Activated CD4-positive, alpha-beta T cell treated with anti-CD3 and anti-CD28 coated beads for 36 hours (primary cell): Measurements from ENCODE around the gene MBD5. TPM values are rescaled to one million over a fixed set of nuclear protein-coding genes. Genes with fewer than 3 reads are reported as not detected.

ENCODE experiments used
- ATAC-seq: fragments of 200-7000 bp; cut with Tn5 transposase; one replicate; pipeline ENCODE4 v1.10.0; 2021; ENCODE audit warnings: mild to moderate bottlenecking, moderate library complexity
- CTCF ChIA-PET: fragments of 350-600 bp; sonication (Branson Sonifier 250); formaldehyde crosslinking; loops from one replicate; lab custom pipeline; 2021; ENCODE audit warnings: antibody characterized with exemption; lab: Charles Lee
- POLR2A ChIA-PET: fragments of 350-600 bp; sonication (Branson Sonifier 250); formaldehyde crosslinking; loops from one replicate; lab custom pipeline; 2021; ENCODE audit warnings: antibody characterized with exemption, inconsistent platforms; lab: Charles Lee
- DNase-seq: peaks from one replicate; pipeline ENCODE4 v3.0.0-alpha.2; 2020
- H3K27ac Mint-ChIP-seq: one replicate; pipeline ENCODE4 v1.8.0; 2021; ENCODE audit warnings: mixed read lengths
- H3K27me3 Mint-ChIP-seq: one replicate; pipeline ENCODE4 v1.8.0; 2021; ENCODE audit warnings: mixed read lengths
- H3K36me3 Mint-ChIP-seq: one replicate; pipeline ENCODE4 v1.8.0; 2021; ENCODE audit warnings: low read depth, mixed read lengths
- H3K4me1 Mint-ChIP-seq: one replicate; pipeline ENCODE4 v1.8.0; 2021; ENCODE audit warnings: mixed read lengths
- H3K4me3 Mint-ChIP-seq: one replicate; pipeline ENCODE4 v1.8.0; 2021; ENCODE audit warnings: mild to moderate bottlenecking, moderate library complexity, mixed read lengths
- H3K9me3 Mint-ChIP-seq: one replicate; pipeline ENCODE4 v1.8.0; 2021; ENCODE audit warnings: low read depth, mixed read lengths
- intact Hi-C, 2 experiments: fragments of 100-400 bp; cut with DNase I in 1 of 2; cut with micrococcal nuclease in 1 of 2; formaldehyde crosslinking; loops; one replicate each; pipeline versions ENCODE4 v1.14.2 to v1.15.1; 2022 to 2024; cut with DNase I, micrococcal nuclease
- total RNA-seq, 2 experiments: library from RNA; stranded (reverse); gene quantifications; one replicate each; pipeline ENCODE4 v1.2.3, GENCODE V29; 2021

The MBD5 gene
- total RNA-seq, 2 experiments from 2014 or later: 20.1 to 26.5 TPM

DNA sequence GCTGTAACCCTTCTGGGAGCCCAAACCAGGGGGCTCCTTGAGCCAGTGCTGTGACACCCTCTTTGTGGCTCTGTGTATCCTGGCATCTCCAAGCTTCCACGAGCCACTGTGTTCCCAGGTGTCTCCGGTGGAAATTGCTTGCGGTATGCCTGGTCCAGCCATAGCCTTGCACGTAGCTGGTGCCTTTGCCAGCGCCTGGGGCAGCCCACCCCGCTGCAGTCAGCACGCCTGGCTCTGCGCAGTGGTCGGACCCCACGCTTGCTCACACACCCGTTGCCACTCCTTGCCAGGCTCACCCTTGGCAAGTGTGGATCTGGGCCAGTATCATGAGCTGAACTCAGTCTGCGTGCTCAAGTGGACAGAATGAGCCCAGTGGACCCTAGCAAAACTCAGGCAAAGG is 152.3 kb downstream of the MBD5 start:
- ChIA-PET POLR2A (no interaction called here), CTCF (interaction anchor here (1.0 kb wide), 1 partner anchor 12 kb away, joined by 3 read pairs; no protein-coding TSS in a partner anchor)
- H3K4me1 Mint-ChIP-seq: no peaks in the 10 kb centered on the region
- DNase-seq: no peak
- peaks cover 8% of the 10 kb centered on the region for H3K36me3 Mint-ChIP-seq
- no peaks in the 10 kb centered on the region for H3K27me3 Mint-ChIP-seq
- H3K27ac Mint-ChIP-seq: no peak overlapping the region
- no peak for ATAC-seq
- intact Hi-C loops: no loop called here
- H3K9me3 Mint-ChIP-seq: peaks cover 6% of the 10 kb centered on the region
- H3K4me3 Mint-ChIP-seq: no peak overlapping the region

GRCh38 chr2:148177559-148177958 is 156.7 kb downstream of the MBD5 start:
- H3K9me3 Mint-ChIP-seq: no peaks in the 10 kb centered on the region
- H3K4me3 Mint-ChIP-seq: no peak overlapping the region
- ChIA-PET CTCF (interaction anchor here (0.9 to 1.1 kb wide), 2 partner anchors 21 to 70 kb away, joined by 3 read pairs; no protein-coding TSS in a partner anchor), POLR2A (no interaction called here)
- peaks cover 11% of the 10 kb centered on the region for H3K36me3 Mint-ChIP-seq
- H3K27ac Mint-ChIP-seq: no peak overlapping the region
- intact Hi-C loops: no loop called here
- H3K27me3 Mint-ChIP-seq: no peaks in the 10 kb centered on the region
- ATAC-seq: no peak
- DNase-seq: no peak
- no peaks in the 10 kb centered on the region for H3K4me1 Mint-ChIP-seq

DNA sequence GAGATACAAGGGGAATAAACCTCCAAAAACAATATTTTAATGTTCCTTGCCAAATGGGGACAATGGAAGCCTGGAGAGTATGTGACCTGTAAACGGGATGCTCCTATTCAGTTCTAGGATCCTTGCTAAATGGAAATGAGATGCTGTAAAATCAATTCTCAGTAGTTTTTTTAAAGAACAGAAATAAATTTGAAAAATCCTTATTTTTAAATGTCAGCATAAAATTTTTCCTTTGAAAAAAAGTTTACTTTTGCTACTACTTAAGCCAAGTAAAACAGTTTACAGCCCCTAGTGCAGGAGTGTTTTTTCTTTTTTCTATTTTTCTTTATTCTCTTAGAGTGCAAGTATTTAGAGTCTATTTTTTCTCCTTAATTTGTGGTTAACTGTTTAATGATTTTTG is 158.8 kb downstream of the MBD5 start:
- Mint-ChIP-seq H3K36me3 (peaks cover 14% of the 10 kb centered on the region), H3K9me3 (no peaks in the 10 kb centered on the region), H3K4me3 (no peak overlapping the region), H3K27me3 (no peaks in the 10 kb centered on the region), H3K4me1 (no peaks in the 10 kb centered on the region), H3K27ac (no peak overlapping the region)
- ChIA-PET CTCF (no interaction called here), POLR2A (no interaction called here)
- ATAC-seq (no peak), DNase-seq (no peak)
- intact Hi-C loops: no loop called here

DNA sequence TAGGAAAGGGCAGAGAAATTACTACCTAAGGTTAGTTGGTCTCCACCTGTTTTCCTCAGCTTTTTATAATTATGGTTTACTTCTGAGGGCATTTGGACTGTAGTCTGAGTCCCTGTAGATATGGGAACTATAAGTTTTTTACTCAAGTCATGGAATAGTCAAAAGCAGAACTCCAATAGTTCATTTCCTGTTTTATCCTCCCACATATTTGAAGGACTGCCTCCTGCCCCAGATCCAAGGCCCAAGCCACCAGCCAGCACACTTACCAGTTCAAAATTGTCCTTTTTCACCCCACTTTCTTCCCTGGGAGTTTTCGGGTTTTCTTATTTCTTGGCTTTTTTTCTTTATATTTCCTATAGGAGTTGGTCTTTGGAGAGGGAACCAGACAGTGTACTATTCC is 164.1 kb downstream of the MBD5 start:
- POLR2A ChIA-PET: no interaction called here
- no peak for DNase-seq
- Mint-ChIP-seq H3K36me3 (peaks cover 28% of the 10 kb centered on the region), H3K9me3 (no peaks in the 10 kb centered on the region), H3K4me3 (no peak overlapping the region), H3K27ac (no peak overlapping the region), H3K4me1 (no peaks in the 10 kb centered on the region), H3K27me3 (no peaks in the 10 kb centered on the region)
- intact Hi-C loops: no loop called here
- CTCF ChIA-PET: interaction anchor here (1.0 to 1.3 kb wide), 2 partner anchors 11 to 150 kb away, joined by 3 read pairs; no protein-coding TSS in a partner anchor
- no peak for ATAC-seq

DNA sequence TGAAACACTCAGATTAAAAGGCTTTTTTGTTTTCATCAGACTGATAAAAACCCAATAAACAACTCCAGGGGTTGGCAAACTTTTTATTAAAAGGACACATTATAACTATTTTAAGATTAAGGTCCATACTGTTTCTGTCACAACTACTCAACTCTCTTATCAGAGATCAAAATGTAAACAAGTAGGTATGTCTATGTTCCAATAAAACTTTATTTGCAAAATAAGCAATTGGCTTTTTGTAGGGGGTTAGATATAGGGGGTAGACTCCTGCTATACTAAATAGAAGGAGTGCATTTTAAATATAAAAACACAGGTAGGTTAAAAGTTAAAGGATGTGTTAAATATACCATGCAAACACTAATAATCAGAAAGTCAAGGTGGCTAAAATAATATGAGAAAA is 174.0 kb downstream of the MBD5 start:
- intact Hi-C loops: no loop called here
- ChIA-PET POLR2A (no interaction called here), CTCF (no interaction called here)
- Mint-ChIP-seq H3K4me1 (no peaks in the 10 kb centered on the region), H3K36me3 (peaks cover 2% of the 10 kb centered on the region), H3K27ac (no peak overlapping the region), H3K9me3 (no peaks in the 10 kb centered on the region), H3K27me3 (no peaks in the 10 kb centered on the region), H3K4me3 (no peak overlapping the region)
- ATAC-seq (no peak), DNase-seq (no peak)

- Mint-ChIP-seq H3K27me3 (no peaks in the 10 kb centered on the region), H3K4me3 (no peak overlapping the region), H3K36me3 (peaks cover 2% of the 10 kb centered on the region), H3K4me1 (no peaks in the 10 kb centered on the region), H3K9me3 (no peaks in the 10 kb centered on the region), H3K27ac (no peak overlapping the region)
- ATAC-seq (peak; percentile 84), DNase-seq (peak; percentile 70)
- POLR2A ChIA-PET: no interaction called here
- intact Hi-C loops: loop anchor here (1.0 to 10.0 kb wide), 4 partner anchors 211 to 793 kb away; no protein-coding TSS in a partner anchor
- CTCF ChIA-PET: interaction anchor here (0.5 to 1.3 kb wide), 3 partner anchors 211 to 550 kb away, joined by 3 to 5 read pairs (median 4); no protein-coding TSS in a partner anchor
Observed at GRCh38 chr2:148201075-148202004, 180.4 kb downstream of the MBD5 start.

DNA sequence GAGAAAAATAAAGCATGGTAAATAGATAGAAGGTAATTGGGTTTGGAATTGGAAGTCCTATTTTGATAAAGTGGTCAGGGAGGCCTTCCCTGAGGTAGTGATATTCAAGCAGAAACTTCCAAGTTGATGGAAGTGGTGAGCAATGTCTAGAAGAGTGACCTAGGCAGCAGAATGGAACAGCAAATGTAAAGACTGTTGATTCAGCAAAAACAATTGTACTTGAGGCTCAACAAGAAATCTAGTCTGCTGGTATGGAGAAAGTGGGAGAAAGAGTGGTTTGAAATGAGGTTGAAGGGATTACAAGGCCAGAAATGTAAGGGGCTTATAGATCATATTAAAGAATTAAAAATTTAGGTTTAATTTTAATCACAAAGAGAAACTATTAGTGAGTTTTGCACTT is 181.3 kb downstream of the MBD5 start:
- DNase-seq (no peak), ATAC-seq (no peak)
- ChIA-PET POLR2A (no interaction called here), CTCF (interaction anchor here (0.9 to 1.2 kb wide), 2 partner anchors 212 kb away, joined by 4 to 6 read pairs; no protein-coding TSS in a partner anchor)
- H3K36me3 Mint-ChIP-seq: no peaks in the 10 kb centered on the region
- no peaks in the 10 kb centered on the region for H3K4me1 Mint-ChIP-seq
- H3K4me3 Mint-ChIP-seq: no peak overlapping the region
- peaks cover 2% of the 10 kb centered on the region for H3K9me3 Mint-ChIP-seq
- intact Hi-C loops: loop anchor here (5.0 to 10.0 kb wide), 3 partner anchors 265 to 793 kb away; no protein-coding TSS in a partner anchor
- H3K27me3 Mint-ChIP-seq: no peaks in the 10 kb centered on the region
- H3K27ac Mint-ChIP-seq: no peak overlapping the region

DNA sequence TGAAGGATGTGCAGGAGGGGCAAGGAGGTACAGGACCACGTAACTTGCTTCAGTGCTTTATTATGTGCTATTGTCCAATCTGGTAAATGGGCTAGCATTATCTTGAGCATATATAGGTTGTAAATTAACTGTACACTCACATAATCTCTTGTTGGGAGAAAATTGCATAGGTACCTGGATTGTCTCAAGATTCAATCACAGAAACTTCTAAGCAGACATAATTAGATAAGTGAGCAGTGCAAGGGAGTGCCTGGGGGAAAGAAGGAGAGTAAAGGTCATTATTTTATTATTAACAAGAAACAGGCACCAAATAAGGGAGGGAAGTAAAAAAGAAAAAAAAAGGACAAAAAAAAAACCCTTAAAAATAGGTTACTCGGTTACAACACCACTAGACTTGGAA is 186.2 kb downstream of the MBD5 start:
- Mint-ChIP-seq H3K9me3 (peaks cover 2% of the 10 kb centered on the region), H3K27me3 (no peaks in the 10 kb centered on the region), H3K4me1 (no peaks in the 10 kb centered on the region), H3K27ac (no peak overlapping the region), H3K36me3 (peaks cover 2% of the 10 kb centered on the region), H3K4me3 (no peak overlapping the region)
- ChIA-PET POLR2A (no interaction called here), CTCF (no interaction called here)
- intact Hi-C loops: loop anchor here in 1 of 2 experiments (10.0 kb wide), 1 partner anchor 788 kb away; no protein-coding TSS in a partner anchor
- no peak for DNase-seq
- ATAC-seq: no peak

- H3K27me3 Mint-ChIP-seq: no peaks in the 10 kb centered on the region
- ATAC-seq (peak; percentile 78), DNase-seq (peak; percentile 48)
- intact Hi-C loops: loop anchor here in 1 of 2 experiments (10.0 kb wide), 1 partner anchor 785 kb away; no protein-coding TSS in a partner anchor
- ChIA-PET POLR2A (no interaction called here), CTCF (interaction anchor here (0.6 to 0.7 kb wide), 2 partner anchors 312 to 1471 kb away, joined by 3 read pairs; no protein-coding TSS in a partner anchor)
- no peaks in the 10 kb centered on the region for H3K4me1 Mint-ChIP-seq
- H3K9me3 Mint-ChIP-seq: peaks cover 2% of the 10 kb centered on the region
- peaks cover 2% of the 10 kb centered on the region for H3K36me3 Mint-ChIP-seq
- H3K27ac Mint-ChIP-seq: no peak overlapping the region
- H3K4me3 Mint-ChIP-seq: no peak overlapping the region
Observed at GRCh38 chr2:148209603-148210002, 188.7 kb downstream of the MBD5 start.

GRCh38 chr2:148218326-148219075 is 197.6 kb downstream of the MBD5 start:
- Mint-ChIP-seq H3K4me3 (no peak overlapping the region), H3K27ac (no peak overlapping the region)

GRCh38 chr2:148221166-148221565 is 200.3 kb downstream of the MBD5 start:
- ChIA-PET POLR2A (no interaction called here), CTCF (interaction anchor here (0.6 to 0.7 kb wide), 2 partner anchors 15 to 51 kb away, joined by 3 read pairs; no protein-coding TSS in a partner anchor)
- H3K27ac Mint-ChIP-seq: no peak overlapping the region
- H3K9me3 Mint-ChIP-seq: peaks cover 25% of the 10 kb centered on the region
- ATAC-seq (no peak), DNase-seq (no peak)
- H3K36me3 Mint-ChIP-seq: peaks cover 27% of the 10 kb centered on the region
- H3K4me1 Mint-ChIP-seq: peaks cover 5% of the 10 kb centered on the region
- intact Hi-C loops: no loop called here
- H3K4me3 Mint-ChIP-seq: no peak overlapping the region
- H3K27me3 Mint-ChIP-seq: no peaks in the 10 kb centered on the region

More at GRCh38 chr2:148218326-148219075, 197.6 kb downstream of the MBD5 start:
- CTCF ChIA-PET: interaction anchor here (0.7 to 0.8 kb wide), 2 partner anchors 16 to 601 kb away, joined by 3 read pairs; no protein-coding TSS in a partner anchor
- ATAC-seq (no peak), DNase-seq (no peak)
- POLR2A ChIA-PET: no interaction called here
- no peaks in the 10 kb centered on the region for H3K4me1 Mint-ChIP-seq
- no peaks in the 10 kb centered on the region for H3K27me3 Mint-ChIP-seq
- H3K36me3 Mint-ChIP-seq: peaks cover 13% of the 10 kb centered on the region
- H3K9me3 Mint-ChIP-seq: peaks cover 19% of the 10 kb centered on the region
- intact Hi-C loops: no loop called here
